Activated gamma-delta T cell (primary cell): ENCODE results near the gene PEX12.
"Not testable (repeated sequence)": the region's sequence is repeated elsewhere in the genome, so short reads cannot be mapped to it uniquely, and the experiment has no call there.

Experiments used
- DNase-seq: peaks from one replicate; lab custom pipeline; 2025; lab: John Stamatoyannopoulos, UW

Gene PEX12

DNA sequence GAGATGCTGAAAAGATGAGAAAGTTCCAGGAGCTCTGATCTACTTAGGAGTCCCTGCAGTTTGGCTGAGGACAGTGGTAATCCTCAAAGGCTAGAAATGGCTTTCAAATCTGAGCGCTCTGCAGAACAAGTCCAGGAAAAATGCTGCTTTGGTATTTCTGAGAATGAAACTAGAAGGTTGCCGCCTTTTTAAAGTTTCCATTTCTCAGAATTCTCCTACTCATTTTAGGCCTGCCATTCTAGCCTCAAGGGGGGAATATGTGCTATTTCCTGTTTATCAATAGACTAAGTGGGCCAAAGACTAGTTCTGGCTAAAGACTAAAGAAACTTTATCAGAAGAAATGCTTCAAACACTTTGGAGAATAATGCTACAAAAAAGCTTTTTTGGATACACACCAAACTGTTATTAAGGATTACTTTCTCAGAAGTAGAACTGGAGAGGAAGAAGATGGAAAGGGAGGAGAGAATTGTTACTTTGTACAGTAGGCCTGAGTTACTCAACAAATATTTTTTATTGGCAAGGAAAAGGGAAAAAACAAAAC lies 40.7 kb downstream of the PEX12 start, which contains the start of gene SLFN12L:
Gene SLFN12L (minus strand): TSS at position 78 of the 541 bp plus-strand sequence. CDS start 15,314 bp downstream, outside the sequence.
- no peak for DNase-seq

DNA sequence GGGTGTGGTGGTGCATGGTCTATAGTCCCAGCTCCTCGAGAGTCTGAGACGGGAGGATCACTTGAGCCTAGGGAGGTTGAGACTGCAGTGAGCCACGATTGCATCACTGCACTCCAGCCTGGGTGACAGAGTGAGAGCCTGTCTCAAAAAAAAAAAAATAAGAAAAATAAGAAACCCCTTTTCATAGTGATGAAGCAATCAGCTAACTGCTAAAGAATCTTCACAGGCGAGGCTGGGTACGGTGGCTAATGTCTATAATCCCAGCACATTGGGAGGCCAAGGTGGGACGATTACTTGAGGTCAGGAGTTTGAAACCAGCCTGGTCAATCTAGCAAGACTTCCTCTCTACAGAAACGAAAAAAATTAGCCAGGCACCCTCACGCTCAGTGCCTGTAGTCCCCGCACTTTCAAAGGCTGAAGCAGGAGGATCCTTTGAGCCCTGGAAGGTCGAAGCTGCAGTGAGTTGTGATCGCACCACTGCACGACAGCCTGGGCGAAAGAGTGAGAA lies 41.7 kb downstream of the PEX12 start:
- DNase-seq = no peak

DNA sequence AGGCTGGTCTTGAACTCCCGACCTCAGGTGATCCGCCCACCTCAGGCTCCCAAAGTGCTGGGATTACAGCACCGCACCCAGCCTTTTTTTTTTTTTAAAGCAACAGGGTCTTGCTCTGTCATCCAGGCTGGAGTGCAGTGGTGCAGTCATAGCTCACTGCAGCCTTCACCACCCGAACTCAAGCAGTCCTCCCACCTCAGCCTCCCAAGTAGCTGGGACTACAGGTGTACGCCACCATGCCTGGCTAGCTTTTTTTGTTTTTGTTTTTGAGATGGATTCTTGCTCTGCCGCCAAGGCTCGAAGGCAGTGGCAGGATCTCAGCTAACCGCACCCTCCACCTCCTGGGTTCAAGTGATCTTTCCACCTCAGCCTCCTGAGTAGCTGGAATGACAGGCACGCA lies 43.0 kb downstream of the PEX12 start:
- DNase-seq = not testable (repeated sequence)

DNA sequence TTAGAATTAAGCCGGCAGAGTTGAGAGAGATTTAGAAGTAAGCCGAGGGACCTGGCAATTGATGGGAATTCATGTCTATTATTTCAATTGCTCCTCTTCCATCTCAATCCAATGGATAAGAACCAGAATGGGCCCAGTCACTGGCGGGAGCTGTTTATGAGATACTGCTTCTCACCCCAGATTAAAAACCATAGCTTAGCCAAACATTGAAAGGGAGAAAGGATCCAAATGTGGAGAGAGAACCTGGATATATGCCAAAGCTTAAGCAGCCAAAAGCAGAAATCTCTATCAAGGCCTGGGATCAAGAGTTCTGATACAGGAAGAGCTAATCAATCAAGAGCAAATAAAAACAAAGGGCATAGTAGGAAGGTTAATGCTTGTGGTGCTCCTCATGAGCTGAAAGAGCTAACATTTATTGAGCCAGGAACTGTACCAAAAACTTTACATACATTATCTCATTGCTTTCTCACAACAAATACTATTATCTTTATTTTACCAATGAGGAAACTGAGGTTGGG lies 43.7 kb downstream of the PEX12 start:
- DNase-seq = no peak

DNA sequence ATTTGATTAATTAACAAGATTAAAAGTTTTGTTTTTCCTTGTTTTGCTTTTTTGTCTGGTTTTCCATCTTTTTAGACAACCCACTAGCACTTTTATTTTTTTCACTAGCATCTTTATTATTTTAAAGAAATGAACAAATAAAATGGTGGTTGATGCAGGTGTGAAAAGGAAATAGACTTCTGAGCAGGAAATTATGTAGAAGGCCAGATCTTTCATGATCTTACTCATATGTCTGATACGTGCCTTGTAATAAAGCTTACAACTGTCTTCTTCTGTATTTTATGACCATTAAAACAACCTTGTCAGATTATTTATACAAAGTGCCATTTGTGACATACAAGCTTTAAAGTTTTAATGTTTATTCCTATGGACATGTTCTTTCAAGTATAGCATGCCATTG lies 47.2 kb downstream of the PEX12 start:
- DNase-seq = no peak

DNA sequence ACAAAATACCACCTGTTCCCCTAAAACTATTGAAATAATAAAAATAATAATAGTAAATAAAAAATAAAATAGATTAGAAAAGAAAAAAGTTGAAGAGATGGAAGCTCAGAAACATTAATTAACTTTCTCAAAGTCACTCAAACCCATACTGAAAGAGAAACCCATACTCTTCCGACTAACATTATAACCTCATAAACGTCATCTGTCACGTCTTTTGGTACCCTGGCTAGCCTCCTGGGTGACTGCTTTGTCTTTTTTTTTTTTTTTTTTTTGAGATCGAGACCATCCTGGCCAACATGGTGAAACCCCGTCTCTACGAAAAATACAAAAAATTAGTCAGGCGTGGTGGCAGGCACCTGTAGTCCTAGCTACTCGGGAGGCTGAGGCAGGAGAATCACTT lies 48.5 kb downstream of the PEX12 start:
- DNase-seq = no peak

DNA sequence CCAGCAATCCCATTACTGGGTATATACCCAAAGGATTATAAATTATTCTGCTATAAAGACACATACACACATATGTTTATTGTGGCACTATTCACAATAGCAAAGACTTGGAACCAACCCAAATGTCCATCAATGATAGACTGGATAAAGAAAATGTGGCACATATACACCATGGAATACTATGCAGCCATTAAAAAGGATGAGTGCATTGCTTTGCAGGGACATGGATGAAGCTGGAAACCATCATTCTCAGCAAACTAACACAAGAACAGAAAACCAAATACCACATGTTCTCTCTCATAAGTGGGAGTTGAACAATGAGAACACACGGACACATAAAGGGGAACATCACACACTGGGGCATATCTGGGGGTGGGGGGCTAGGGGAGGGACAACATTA lies 49.0 kb downstream of the PEX12 start:
- DNase-seq = not testable (repeated sequence)
